Uterus (tissue), 2 donors: ENCODE data around the gene LCE7A.

Experiments used
- CTCF ChIP-seq, 4 experiments: fragments of 200-600 bp in 2 of 4; fragments of 450-650 bp in 2 of 4; sonication (generic) in 2 of 4; IDR thresholded peaks; one replicate each; pipeline ENCODE4 v1.5.1; 2016 to 2019; ENCODE audit warnings: antibody characterized with exemption in 4 of 4, mild to moderate bottlenecking in 2 of 4, moderate library complexity in 1 of 4
- POLR2A ChIP-seq, 2 donors: fragments of 450-650 bp; IDR thresholded peaks; one replicate each; pipeline ENCODE4 v1.6.1; 2016; ENCODE audit warnings: antibody characterized with exemption in 2 of 2, mild to moderate bottlenecking in 1 of 2, moderate library complexity in 1 of 2

DNA sequence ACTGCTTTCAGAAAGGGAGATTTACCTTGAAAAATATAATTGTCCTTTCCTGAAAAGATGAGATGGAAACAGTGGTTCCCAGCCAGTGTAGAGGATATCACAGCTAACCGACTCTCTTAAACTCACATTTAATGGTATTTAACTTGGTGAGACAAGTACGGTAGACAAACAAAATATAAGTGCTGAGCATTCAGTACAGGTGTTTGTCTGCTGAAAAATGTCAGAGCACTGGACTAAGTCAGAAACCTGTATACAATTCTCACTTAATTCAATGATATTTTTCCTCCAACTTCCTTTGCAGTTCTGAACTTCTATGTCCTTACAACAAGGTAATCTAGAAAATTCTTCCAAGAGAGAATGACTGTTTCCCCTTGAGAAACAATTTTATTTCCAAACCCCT, 48.1 kb upstream of the LCE7A start, which contains the start of gene LCE1B:
- TF ChIP-seq CTCF (IDR thresholded peaks at IDR 0.05) = no peak
- no peak for TF ChIP-seq POLR2A (IDR thresholded peaks at IDR 0.05)
